Mucosa of descending colon (tissue), 3 donors: ENCODE results near the gene SLC5A3. TPM values are rescaled to one million over a fixed set of nuclear protein-coding genes. Genes with fewer than 3 reads are reported as not detected.

Experiments
- ATAC-seq: fragments of 200-7000 bp; cut with Tn5 transposase; one replicate; pipeline ENCODE4 v1.9.1; 2020; ENCODE audit warnings: mild to moderate bottlenecking, moderate library complexity
- DNase-seq, 3 donors: peaks; one replicate each; pipeline ENCODE4 v3.0.0-alpha.2; 2020
- H3K36me3 ChIP-seq: fragments of 200-600 bp; one replicate; pipeline ENCODE4 v1.8.0; 2021; ENCODE audit warnings: low read depth, mild to moderate bottlenecking
- H3K4me1 ChIP-seq: fragments of 200-600 bp; one replicate; pipeline ENCODE4 v1.8.0; 2021; ENCODE audit warnings: low read depth, mild to moderate bottlenecking
- H3K4me3 ChIP-seq: fragments of 200-600 bp; one replicate; pipeline ENCODE4 v1.8.0; 2021; ENCODE audit warnings: mild to moderate bottlenecking
- H3K9me3 ChIP-seq: fragments of 200-600 bp; one replicate; pipeline ENCODE4 v1.8.0; 2021; ENCODE audit warnings: mild to moderate bottlenecking
- CTCF ChIP-seq: fragments of 200-600 bp; IDR thresholded peaks from one replicate; pipeline ENCODE4 v1.8.0; 2022; ENCODE audit warnings: antibody characterized with exemption, mild to moderate bottlenecking
- intact Hi-C, 2 donors: fragments of 100-400 bp; cut with DNase I in 1 of 2; cut with micrococcal nuclease in 1 of 2; formaldehyde crosslinking; loops; one replicate each; pipeline versions ENCODE4 v1.11.0 to v1.11.1; 2022; cut with DNase I, micrococcal nuclease
- total RNA-seq, 3 donors: library from RNA; stranded (reverse); fragmentation: NEBNext Ultra II Directional in 2 of 3; extraction: Animal tissue kit (Norgen Biotek cat#: 25700) in 2 of 3; gene quantifications; one replicate each; pipeline versions ENCODE4 v1.2.1 to v1.2.4, GENCODE V29; 2021 to 2023
- donor health status: DM: no; HTN: no; CAD: no; lungs with moderate emphysema.
- donor health status: DM: no; HTN: no; CAD: no.
- donor health status: DM: no; HTN: yes; CAD: no.

The SLC5A3 gene
- total RNA-seq, 3 donors from 2014 or later: 16.5 to 39.3 (median 19.9) TPM

- Histone ChIP-seq H3K4me3 (no peak overlapping the region), H3K4me1 (no peaks in the 10 kb centered on the region), H3K36me3 (no peaks in the 10 kb centered on the region), H3K9me3 (no peaks in the 10 kb centered on the region)
- DNase-seq: no peak
- intact Hi-C loops: no loop called here
- ATAC-seq: no peak
- no peak for TF ChIP-seq CTCF
Observed at GRCh38 chr21:34100790-34101189, 27.4 kb downstream of the SLC5A3 start.

DNA sequence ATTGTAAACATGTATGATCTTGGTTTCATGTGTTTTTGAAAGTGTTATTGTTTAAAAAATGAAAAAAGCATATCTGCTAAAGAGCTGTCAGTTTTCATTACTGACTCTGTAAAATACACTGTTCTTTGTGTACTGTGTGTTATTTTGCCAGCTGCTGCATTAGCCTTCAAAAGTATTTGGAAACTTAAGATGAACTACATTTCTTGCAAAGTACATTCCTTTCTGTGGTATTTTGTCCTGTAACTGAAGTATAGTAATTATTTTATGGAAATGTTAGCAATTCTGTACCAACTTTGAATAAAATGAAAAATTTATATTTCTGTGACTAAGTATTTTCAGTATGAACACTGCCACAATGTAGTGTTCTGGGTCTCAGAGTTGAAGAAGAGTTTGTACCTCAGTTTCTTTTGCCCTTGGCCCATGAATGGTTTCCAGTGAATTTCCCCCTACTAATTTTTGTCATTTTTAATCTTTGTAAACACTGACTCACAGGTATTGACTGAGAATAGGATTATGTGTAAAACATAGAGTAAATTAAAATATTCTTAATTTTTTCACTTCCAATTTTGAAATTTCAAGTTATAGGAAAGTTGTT, 32.7 kb downstream of the SLC5A3 start:
- no peak for DNase-seq
- intact Hi-C loops: no loop called here
- Histone ChIP-seq H3K9me3 (no peaks in the 10 kb centered on the region), H3K36me3 (no peaks in the 10 kb centered on the region), H3K4me3 (no peak overlapping the region), H3K4me1 (no peaks in the 10 kb centered on the region)
- TF ChIP-seq CTCF: no peak
- ATAC-seq: no peak

GRCh38 chr21:34107606-34108005, 34.2 kb downstream of the SLC5A3 start:
- ATAC-seq: no peak
- Histone ChIP-seq H3K4me1 (no peaks in the 10 kb centered on the region), H3K4me3 (no peak overlapping the region), H3K36me3 (no peaks in the 10 kb centered on the region), H3K9me3 (no peaks in the 10 kb centered on the region)
- intact Hi-C loops: no loop called here
- no peak for TF ChIP-seq CTCF
- no peak for DNase-seq

- Histone ChIP-seq H3K4me1 (no peaks in the 10 kb centered on the region), H3K9me3 (no peaks in the 10 kb centered on the region), H3K4me3 (no peak overlapping the region), H3K36me3 (no peaks in the 10 kb centered on the region)
- ATAC-seq: no peak
- DNase-seq: no peak
- intact Hi-C loops: no loop called here
- TF ChIP-seq CTCF: no peak
Observed at GRCh38 chr21:34109075-34109474, 35.7 kb downstream of the SLC5A3 start.

GRCh38 chr21:34110594-34111202, 37.3 kb downstream of the SLC5A3 start:
- H3K4me3 ChIP-seq: no peak overlapping the region
- no peaks in the 10 kb centered on the region for H3K36me3 ChIP-seq
- no peaks in the 10 kb centered on the region for H3K9me3 ChIP-seq
- ATAC-seq (no peak), DNase-seq (no peak)
- H3K4me1 ChIP-seq: no peaks in the 10 kb centered on the region
- TF ChIP-seq CTCF: no peak
- intact Hi-C loops: no loop called here
